Stimulated activated CD4-positive, alpha-beta T cell treated with anti-CD3 and anti-CD28 coated beads, Interleukin-15, amount 100 ng/mL, for 48 hours (primary cell): ENCODE data around the gene ALS2CL.

ENCODE experiments used
- DNase-seq, 2 donors: peaks; one replicate each; pipeline ENCODE4 v3.0.0-alpha.2; 2020; ENCODE audit warnings: low read depth in 2 of 2

ALS2CL gene

GRCh38 chr3:46629551-46630517 lies 63.6 kb downstream of the ALS2CL start:
- DNase-seq, result peak; percentile 65 to 72

DNA sequence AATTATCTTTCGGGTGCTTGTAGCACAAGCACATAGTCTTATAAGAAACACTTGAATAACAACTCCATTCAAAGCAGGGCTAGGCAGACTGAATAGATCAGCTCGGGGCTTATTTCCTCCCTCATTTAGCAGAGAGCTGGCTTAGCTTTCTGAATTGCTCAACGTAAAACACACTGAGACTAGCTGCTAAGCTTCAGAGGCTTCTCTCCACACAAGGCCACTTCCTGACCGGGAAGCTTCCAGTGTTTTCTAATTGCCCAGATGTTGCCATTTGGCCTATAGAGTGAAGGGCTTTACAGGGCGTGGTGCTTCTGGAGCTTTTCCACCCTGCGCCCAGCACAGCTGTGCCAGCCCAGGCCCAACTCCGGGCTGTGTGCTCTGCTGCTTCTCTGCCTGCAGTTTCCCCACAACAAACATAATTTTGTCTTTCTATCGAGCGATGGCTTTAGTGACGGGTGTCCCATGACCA lies 64.5 kb downstream of the ALS2CL start:
- no peak for DNase-seq

GRCh38 chr3:46627078-46627477 lies 66.4 kb downstream of the ALS2CL start:
- no peak for DNase-seq

DNA sequence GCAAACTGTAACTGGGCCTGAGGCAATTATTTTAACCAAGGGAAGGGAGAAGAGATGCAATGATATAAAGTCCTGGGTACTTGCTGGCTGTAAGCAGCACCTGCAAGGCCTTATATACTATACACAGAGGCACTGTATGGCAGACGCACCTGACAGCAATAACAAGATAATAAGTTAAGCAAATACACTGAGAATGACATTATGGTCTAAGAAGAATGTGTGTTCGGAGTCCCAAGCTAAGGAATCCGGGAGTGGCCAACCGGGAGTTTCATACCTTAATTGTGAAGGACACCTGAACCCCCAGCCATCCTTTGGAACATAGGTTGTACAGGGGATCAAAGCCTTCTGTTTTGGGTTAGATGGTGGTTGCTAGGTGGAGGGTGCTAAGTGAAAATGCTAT lies 67.4 kb downstream of the ALS2CL start:
- DNase-seq, result no peak

GRCh38 chr3:46624975-46625490 lies 68.4 kb downstream of the ALS2CL start:
- no peak for DNase-seq

DNA sequence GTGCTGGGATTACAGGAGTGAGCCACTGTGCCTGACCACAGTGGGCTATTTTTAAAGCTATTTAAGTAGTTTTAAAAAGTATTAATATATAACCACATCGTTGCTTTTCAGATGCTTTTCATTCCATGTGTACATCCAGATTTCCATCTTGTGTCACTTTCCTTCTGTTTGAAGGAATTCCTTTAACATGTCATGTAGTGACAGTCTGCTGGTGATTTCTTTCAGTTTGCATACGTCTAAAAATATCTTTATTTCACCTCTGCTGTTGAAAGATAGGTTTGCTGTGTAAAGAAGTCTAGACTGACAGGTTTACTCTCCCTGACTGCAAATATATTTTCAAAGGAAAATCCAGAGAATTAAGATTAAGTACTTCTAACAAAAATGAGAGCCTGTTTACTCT lies 68.9 kb downstream of the ALS2CL start:
- no peak for DNase-seq

DNA sequence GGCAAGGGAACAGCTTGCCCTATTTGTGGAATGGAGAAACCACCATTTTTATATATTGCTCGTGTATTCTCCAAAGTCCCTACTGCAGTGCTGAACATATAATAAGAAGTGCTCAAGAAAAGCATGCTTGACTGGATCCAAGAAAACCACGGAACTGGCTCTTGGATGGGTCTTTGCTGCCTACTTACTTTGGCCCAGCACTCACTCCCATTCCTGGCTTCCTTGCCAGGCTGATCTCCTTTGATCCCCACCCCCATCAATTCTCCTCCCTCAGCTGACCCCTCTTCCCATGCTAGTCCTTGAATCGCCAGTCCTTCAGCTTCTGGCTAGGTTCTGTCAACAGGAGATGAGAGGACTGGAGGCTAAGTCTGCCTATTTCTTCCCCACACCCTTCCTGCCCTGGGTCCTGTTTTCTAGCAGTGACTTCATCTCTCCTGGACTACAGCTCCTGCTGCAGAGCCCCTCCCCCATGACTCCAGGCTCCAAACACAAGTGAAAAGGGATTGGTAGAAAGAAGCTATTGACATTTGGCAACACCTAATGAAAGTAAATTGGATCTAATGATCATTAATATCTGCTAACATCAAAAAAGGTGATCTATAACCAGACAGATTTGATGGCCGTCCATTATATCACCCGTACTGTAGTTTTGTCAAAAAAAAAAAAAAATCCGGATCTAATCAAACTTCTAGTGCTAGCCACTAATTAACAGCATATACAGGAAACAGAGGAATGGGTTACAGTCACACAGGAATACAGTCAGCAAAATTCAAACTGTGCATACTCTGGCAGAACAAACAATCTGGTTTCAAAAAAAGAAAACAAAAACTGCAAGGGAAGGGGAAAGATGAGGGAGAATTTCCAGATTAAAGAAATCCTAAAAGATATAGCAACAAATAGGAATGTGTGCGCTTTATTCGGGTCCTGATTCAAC lies 73.4 kb downstream of the ALS2CL start:
- no peak for DNase-seq
